Stimulated activated CD8-positive, alpha-beta memory T cell treated with anti-CD3 and anti-CD28 coated beads, Interleukin-2, amount 100 ng/mL, for 48 hours (primary cell): Measurements from ENCODE around the gene STK32A.
"Not testable (repeated sequence)": the region's sequence is repeated elsewhere in the genome, so short reads cannot be mapped to it uniquely, and the experiment has no call there.

Experiments used
- DNase-seq, 2 donors: peaks; one replicate each; pipeline ENCODE4 v3.0.0-alpha.2; 2020; ENCODE audit warnings: low read depth in 2 of 2

Gene STK32A

DNA sequence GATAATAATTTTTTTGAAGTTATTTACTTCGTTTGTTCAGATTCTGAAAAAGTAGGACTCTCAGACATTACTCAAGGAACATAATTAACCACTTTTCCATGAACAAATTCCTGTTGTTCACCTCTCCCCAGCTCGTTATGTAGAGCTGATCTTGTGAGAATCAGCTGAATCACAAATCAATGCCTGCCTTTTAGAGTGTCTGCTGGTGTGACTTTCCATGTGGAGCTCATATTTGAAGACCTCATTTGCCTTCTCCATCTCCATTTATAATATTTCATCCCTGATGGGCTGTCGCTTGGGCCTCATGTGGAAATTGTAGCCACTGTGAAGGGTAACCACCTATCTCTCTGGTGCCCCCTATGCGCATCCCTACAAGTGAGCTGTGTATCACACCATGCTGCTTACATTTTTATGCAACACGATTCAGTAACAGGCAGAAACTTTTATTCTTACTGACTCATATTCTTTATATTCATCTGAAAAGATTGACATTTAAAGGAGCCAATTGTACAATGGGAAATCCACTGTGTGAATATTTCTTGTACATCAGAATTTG lies 111.3 kb downstream of the STK32A start:
- no peak for DNase-seq

DNA sequence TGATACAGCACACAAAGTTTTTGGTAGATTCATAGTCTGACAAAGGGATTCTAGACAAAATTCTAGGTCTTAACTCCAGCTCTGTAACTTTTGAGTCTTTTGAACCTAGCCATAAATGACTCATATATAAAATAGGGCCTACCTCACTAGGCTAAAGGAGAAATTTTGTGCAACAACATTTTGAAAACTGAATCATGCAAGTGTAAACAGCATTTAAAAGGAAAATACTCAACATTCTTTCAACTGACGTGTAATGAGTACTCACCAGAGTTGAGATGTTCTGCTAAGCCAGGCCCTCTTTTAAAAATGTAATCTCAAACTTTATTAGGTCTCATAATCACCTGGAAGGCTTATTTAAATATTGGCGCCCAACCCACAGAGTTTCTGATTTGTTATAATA lies 113.2 kb downstream of the STK32A start:
- no peak for DNase-seq

DNA sequence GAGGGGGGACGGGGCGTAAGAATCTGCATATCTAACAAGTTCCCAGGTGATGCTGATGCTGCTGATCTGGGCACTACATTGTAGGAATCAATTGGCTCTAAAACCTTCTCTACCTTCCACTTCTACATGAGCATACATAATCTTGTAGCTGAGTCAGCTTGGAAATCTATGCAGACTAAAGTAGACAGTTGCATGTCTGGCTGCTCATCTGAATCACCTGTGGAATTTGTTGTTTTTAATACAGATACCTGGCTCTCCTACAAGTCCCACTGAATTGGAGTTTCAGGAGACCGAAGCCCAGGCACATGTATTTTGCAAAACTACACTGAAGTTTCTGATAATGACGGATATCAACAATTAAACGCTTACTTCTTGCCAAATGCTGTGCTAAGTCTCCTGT lies 113.6 kb downstream of the STK32A start:
- no peak for DNase-seq

DNA sequence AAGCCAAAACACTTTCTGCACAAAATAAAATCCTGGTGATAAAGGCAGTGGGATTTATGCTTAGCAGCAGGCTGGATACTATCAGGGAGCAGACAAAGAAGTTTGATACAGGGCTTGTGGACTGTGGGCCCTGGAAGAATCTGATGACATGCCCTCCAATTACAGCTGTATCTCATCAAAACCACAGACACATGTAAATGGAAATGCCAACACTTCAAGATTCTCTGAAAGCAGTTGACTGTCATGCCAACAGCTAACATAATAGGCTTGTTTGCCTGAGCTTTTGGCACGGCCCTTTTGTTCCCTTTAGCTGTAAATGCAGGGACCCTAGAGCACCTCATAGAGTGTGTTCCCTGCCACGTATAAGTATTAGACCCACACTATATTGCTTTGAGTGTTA lies 114.4 kb downstream of the STK32A start:
- DNase-seq, result no peak

DNA sequence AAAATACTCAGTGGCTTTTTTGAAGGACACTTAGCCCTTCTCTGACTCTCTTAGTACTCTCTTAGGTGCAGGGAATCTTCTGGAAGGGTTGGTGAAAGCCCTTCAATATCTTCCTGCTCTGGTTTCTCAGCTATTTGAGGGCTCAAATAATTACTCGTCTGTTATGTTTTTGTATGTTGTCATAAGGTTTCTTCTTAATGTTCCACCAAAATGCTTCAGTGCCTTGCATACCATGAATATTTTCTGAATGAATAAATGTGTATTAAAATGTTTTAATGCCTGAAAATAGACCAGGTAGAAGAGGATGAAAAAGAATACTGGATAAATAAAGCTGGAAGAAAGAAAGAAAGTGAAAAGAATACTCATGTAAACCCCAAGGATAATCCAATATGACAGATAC lies 124.3 kb downstream of the STK32A start:
- DNase-seq, result no peak

DNA sequence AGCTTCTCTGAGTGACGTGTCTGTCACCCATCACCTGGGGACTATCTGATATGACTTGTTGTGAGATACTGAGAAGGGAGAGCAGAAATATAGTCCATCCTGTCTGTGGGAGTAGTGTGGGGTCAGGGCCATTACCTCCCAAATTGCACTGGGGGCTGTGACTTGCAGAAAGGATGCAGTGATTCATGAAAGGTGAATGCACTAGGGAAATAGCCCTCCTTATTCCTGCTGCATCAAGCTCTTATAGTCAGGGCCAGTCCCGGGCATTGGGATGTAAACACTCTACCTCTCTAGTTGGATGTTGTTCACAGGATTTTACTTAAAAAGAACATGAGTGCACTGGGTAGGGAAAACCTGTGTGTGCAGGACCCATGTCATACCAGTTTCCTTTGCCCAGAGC lies 124.8 kb downstream of the STK32A start:
- DNase-seq, result no peak

DNA sequence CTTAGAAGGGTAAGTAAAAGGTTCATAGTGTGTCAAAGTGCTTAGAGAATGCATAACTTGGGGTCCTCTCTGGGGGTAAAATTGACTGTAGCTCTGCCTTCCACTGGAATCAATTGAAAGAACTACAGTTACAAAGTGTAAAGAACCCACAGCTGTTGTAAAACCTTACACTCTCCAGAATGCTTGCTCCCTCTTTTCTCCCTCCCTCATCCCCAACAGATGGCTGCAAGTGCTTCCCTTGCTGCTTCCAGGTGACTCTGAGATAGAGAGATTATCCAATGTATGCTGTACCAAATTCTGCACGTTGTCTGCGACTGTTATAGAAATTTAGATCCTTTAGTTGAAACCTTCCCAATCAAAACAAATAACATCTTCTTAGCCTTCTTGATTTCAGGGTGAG lies 126.0 kb downstream of the STK32A start:
- DNase-seq, result no peak

DNA sequence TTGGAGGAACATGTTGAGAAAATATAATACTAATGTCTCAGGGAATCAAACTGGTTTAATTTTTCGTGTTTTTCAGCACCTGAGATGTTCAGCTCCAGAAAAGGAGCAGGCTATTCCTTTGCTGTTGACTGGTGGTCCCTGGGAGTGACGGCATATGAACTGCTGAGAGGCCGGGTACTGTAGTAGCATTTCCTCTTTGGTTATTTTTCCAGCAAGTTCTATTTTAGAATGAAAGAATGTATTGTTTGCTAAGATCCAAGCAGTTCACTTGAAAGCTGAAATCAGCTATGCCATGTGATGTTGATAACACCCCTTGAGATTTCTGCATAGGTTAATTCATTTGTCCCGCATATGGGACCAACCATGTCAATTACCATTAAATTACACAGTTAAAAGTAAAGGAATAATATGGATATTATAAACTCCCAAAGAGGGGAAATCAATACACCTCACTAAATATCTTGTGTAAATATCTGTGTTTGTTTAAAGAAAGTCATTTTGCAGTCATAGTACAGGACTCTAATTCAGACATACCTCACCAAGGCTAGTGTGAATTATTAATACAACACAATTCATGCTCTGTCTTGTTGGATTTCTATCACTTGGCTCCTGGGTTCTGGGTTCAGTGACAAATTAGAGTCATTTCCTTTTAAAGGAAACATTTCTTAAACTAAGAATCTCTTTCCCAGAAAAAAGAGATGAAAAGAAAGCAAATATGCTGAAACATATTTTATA lies 126.8 kb downstream of the STK32A start:
- no peak for DNase-seq

DNA sequence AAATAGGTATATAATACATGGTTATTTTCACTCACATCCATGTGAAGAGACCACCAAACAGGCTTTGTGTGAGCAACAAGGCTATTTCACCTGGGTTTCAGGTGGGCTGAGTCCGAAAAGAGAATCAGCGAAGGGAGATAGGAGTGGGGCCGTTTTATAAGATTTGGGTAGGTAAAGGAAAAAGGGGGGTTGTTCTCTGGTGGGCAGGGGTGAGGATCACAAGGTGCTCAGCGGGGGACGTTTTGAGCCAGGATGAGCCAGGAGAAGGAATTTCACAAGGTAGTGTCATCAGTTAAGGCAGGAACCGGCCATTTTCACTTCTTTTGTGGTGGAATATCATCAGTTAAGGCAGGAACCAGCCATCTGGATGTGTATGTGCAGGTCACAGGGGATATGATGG lies 132.6 kb downstream of the STK32A start:
- DNase-seq, result not testable (repeated sequence)

DNA sequence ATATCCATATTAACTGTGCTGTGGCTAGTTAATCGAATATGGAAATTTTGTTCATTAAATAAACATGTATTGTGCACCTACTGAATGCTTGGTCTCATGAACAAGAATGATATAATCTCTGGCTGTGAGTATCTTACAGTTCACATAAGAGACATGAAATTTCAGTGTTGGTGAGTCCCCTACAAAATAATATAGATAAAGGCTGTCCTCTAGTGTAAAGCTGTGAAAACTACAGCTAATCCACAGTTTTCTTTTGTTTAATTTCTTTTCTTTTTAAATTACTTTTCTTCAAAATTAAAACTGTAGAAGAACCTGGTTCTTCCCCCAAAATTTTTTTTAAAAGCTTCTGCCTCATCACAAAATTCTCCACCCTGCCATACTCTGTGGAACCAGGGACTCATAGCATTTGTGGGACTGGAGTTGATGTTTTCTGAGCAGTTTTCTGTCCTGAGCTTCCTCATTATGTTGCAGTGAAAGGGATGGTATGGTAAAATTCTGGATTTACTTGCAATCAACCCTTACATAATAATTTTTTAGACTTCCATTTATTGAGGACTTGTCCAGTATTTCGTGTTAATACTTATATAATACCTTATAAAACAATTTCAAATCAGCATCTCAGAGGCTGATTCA lies 135.0 kb downstream of the STK32A start:
- no peak for DNase-seq

DNA sequence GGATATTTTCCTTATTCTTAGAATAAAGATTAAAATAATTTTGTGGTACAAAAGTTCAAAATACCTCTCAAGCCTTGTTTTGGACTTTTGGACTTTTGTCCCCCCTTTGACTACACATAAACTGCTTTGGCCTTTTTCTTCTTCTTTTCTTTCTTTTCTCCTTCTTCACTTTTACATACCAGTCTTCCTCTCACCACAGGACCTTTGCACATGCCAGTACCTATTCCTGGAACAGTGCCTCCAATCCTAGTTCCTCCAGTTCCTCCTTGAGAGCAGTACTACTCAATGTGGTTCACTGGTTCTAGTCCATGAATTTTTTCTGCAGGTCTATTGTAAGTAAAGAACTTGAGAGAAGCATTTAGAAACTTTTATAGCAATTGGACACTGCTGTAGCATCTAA lies 136.5 kb downstream of the STK32A start:
- no peak for DNase-seq

DNA sequence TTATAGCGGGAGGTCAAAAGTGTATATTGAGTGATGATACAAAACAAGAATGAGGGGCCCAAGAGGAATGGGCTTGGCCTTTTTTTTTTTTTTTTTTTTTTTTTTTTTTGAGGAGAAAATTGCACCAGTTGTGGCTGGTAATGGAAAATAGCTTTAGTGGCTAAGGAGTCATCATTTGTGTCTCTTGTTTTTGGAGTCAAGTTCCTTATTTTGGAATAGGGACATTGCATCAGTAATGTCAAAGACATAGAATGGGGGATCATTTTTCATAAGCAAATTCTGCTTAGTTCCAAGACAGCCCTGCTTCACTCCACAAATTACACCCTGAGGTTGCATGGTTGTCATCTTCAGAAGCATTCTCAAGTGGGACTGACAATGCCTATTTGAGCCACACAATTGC lies 137.4 kb downstream of the STK32A start:
- no peak for DNase-seq

DNA sequence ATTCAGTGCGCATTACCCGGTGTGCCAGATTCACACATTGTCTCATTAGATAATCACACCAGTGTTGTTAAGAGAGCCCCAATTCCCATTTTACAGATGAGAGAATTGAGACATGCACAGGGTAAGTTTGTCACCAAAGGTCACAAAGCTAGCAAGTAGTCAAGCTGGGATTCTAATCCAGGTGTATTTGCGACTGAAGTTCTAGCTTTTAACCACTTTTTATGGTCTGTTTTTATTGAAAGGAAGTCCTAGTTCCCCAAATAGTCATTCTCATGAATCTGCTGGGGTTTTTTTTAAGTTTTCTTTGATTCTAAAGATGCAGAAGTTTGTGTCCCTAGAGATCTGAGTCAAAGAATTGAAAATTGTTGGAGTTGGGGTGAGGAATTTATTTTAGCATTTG lies 138.5 kb downstream of the STK32A start:
- no peak for DNase-seq

DNA sequence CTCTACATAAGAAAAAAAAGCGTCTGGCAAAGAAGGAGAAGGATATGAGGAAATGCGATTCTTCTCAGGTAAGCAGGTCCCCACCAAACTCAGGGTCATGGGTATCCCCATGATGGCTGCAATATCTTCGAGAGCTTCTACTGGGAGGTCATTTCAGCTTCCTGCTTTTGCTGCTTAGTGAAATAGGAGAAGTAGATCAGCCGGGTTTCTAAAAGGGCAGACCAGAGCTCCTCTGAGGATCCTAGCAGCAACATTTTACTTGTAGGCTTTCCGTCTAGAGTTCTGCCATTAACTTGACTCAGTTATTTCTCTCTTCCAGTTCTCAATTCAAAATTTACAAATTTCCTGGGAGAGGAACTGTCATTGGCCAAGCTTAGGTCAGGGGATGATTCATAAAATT lies 140.3 kb downstream of the STK32A start:
- DNase-seq, result no peak

DNA sequence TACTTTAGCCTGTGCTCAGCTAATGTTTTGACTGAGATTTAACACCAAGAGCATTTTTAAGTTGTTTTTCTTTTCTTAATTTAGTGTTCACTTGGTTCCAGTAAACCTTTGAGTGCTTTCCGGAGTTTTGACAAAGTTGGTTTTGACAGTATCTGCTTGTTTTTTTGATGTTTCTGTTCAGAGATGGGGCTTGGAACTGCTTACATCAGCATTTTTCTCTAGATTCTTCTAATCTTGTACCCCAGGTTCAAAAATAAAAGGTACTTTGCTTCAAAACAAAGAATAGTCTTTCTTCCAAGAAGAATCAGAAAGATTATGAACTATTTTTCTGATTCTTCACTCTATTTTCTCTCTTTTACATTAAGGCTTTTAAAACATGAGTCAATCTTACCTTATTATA lies 142.9 kb downstream of the STK32A start:
- DNase-seq, result no peak

DNA sequence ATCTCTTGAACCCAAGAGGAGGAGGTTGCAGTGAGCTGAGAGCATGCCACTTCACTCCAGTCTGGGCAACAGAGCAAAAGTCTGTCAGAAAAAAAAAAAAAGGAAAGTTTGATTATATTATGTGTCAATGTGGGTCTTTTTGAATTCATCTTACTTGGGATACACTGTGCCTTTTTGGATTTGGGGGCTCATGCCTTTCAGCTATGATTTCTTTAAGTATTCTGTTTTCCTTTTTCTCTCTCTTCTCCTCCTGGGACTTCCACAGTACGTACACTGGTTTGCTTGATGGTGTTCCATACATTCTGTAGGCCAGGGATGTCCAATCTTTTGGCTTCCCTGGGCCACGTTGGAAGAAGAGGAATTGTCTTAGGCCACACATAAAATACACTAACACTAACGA lies 146.7 kb downstream of the STK32A start:
- DNase-seq, result no peak

DNA sequence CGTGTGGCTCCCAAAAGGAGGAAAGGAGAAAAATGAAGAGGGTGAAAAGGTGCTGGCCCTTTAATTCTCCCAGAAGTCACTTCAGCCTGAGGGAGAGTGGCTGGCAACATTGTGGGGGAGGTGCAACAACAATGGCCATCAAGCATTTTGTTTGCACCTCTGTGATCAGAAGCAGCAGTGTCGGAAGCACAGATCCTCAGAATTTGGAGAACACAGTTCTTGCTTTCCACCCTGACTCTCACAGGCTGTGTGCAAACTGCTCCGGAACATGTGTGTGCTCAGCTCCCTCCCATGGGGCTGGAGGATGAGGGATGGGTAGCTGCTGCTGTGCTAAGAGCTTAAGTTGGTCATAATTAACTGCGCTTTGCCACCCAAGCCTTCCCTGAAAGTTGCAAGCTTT lies 147.9 kb downstream of the STK32A start:
- no peak for DNase-seq

DNA sequence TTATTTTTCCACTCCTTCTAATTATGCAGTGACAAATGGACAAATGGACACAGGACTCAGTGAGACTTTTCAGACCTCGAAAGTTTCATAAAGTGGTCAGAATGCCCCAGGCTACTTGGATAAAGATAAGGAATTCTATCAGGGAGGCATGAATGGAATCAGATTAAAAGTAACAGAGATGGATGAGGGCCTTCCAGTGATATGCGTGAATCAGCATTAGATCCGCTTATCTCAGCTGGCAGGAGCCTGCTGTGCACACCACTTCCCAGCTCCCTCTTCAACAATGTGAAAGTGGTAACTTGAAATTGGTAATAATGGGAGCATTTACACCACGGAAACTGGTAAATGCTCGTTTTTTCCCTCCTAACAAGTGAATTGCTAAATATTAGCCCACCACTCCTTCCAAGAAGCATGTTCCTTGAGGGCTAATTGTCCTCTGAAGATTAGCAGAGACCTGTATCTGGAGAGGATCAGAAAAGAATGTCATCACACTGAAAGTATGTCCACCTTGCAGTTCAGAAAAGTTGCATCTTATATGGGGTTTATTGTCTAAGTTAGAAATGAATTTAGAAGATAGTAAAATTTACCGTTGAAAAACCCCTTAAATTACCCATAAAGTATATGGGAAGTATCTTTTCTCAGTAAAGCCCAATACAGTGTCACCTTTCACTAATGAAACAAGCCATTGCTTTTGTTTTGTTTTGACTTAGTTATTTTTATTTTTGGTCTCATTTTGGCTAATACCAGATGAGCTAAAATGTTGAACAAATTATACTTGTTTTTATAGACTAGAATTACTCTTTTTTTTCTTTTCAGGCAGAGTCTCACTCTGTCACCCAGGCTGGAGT lies 149.7 kb downstream of the STK32A start:
- no peak for DNase-seq

DNA sequence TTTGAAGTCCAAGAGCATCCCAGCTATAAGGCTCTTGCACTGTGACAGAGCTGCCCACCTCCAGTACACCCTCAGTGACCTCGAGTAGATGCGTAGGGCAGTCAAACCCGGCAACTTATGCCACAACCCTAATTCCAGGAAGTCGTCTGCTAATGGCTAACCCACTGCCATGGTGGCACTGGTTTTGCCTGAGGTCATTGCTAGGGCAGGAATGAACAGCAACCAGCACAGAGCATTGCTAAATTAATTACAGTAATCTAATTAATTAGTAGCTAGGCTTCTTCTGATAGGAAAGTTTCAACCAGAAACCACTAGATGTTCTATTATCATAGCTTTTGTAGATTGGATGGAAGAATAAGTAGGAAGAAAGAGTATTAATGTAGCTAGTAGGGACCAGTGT lies 152.3 kb downstream of the STK32A start:
- DNase-seq, result no peak

DNA sequence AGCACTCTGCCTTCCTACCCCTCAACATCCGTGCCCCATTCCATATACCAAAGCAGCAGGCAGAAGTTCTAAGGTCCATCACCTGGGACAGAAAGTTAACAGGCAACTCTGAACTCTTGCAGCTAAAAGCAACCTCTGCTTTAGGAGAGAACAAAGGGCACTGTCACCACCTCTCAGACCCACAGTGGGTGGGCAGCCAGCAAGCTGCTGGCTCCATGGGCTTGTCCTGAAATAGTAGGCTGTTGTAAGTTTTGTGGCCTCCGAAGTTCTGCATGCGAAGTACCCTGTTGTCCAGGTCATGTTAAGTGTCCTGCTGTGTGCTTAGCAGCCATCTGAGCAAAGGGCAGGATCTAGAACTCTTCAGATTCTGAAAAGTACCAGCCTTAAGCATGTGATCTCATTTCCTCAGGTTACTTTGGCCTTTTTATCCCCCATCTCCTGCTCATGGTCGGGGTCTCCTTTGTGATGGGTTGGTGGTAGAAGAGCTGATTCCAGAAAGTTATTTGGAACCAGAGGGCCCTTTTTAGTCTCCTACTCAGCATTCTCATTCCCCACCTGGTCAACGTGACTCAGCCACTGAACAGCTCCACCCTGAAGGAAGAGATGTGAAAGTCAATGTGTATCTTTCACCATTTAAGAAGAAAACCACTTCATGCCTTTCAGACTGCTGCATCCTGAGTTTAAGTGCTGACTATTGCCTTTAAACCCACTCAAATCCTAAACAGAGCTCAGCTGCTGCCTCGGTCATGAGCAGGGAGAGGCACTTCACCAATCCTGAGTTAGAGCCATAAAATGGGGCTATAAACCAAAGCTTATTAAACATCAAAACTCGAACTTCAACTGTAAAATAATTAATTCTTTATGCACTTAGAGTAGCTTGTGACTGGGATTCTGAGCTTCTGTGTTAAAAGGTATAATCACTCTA lies 153.6 kb downstream of the STK32A start:
- no peak for DNase-seq

DNA sequence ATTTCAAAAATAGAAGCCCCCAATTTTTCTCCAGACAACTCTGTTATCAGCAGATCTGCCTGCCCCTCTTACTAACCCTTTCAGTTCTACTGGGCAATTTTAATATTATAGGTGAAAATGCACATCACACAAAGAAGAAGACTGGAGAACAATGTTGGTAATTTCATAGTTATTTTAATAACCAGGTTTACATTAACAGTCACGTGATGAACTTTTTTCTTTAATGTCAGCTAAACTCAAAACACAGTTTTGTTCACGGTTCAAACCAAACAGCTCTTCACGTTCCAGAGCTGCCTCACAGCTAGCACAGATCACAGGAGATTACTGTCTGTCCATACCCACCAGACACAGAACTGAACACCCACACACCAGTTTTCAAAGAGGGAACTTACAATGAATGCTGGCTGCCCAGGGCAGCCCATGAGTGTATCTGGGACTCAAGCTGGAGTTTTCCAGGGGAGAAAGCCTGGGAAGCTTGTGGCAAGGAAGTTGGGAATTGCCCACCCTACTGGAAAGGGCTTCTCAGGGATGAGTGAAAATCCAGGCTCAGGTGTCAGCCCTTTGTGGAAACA lies 155.9 kb downstream of the STK32A start:
- DNase-seq, result no peak
